SU-DHL-6 (cell line): Measurements from ENCODE around the gene CPLX1.

Experiments used
- H2AFZ ChIP-seq: fragments of 200-600 bp; sonication (generic); 2 replicates; pipeline ENCODE4 v1.6.1; 2014; ENCODE audit warnings: low read depth, mild to moderate bottlenecking, moderate library complexity, mixed read lengths, antibody characterized with exemption, low read length; ENCODE audit not compliant: severe bottlenecking
- H3F3A ChIP-seq: fragments of 200-600 bp; shearing (Covaris generic); 2 replicates; pipeline ENCODE4 v1.6.0; 2016; ENCODE audit warnings: antibody characterized with exemption, mild to moderate bottlenecking; ENCODE audit not compliant: insufficient read depth
- H3K27ac ChIP-seq: fragments of 200-600 bp; sonication (generic); 2 replicates; pipeline ENCODE4 v1.5.1; 2016; ENCODE audit warnings: low read depth, mild to moderate bottlenecking, low read length, moderate library complexity, mixed read lengths
- H3K27me3 ChIP-seq: fragments of 200-600 bp; sonication (generic), shearing (Covaris generic); 2 replicates; pipeline ENCODE4 v1.6.0; 2014; ENCODE audit warnings: mild to moderate bottlenecking, low read length
- H3K36me3 ChIP-seq: fragments of 200-600 bp; sonication (generic); 2 replicates; pipeline ENCODE4 v1.6.1; 2014; ENCODE audit warnings: mild to moderate bottlenecking, low read length, mixed read lengths
- H3K4me2 ChIP-seq: fragments of 300-600, 200-600 bp; shearing (Covaris generic), sonication (generic); 2 replicates; pipeline ENCODE4 v1.6.0; 2014; ENCODE audit warnings: low read length, low read depth, mild to moderate bottlenecking; ENCODE audit not compliant: poor library complexity, severe bottlenecking
- H3K4me3 ChIP-seq: fragments of 200-600 bp; sonication (generic); 2 replicates; pipeline ENCODE4 v1.5.1; 2014; ENCODE audit warnings: antibody characterized with exemption, low read length, mild to moderate bottlenecking, mixed read lengths; ENCODE audit not compliant: insufficient read depth, poor library complexity, severe bottlenecking
- H3K79me2 ChIP-seq: fragments of 200-600 bp; sonication (generic); 2 replicates; pipeline ENCODE4 v1.6.1; 2014; ENCODE audit warnings: mild to moderate bottlenecking, low read length, moderate library complexity; ENCODE audit not compliant: insufficient read depth
- H3K9ac ChIP-seq: fragments of 200-600 bp; sonication (generic); 2 replicates; pipeline ENCODE4 v1.7.0; 2014; ENCODE audit warnings: mild to moderate bottlenecking, low read length
- H3K9me2 ChIP-seq: fragments of 200-600 bp; sonication (generic); replicated peaks from 2 replicates; pipeline ENCODE4 v1.6.1; 2014; ENCODE audit warnings: low read length; ENCODE audit not compliant: insufficient read depth
- H3K9me3 ChIP-seq: fragments of 200-600 bp; sonication (generic); 2 replicates; pipeline ENCODE4 v1.6.1; 2014; ENCODE audit warnings: low read length, mixed read lengths; ENCODE audit not compliant: insufficient read depth
- H4K20me1 ChIP-seq: fragments of 200-600 bp; sonication (generic); 2 replicates; pipeline ENCODE4 v1.6.1; 2014; ENCODE audit warnings: low read depth, mild to moderate bottlenecking, antibody characterized with exemption, low read length, moderate library complexity, mixed read lengths
- CTCF ChIP-seq: fragments of 200-600 bp; sonication (generic); IDR thresholded peaks from one replicate; pipeline ENCODE4 v1.5.1; 2017; ENCODE audit warnings: antibody characterized with exemption, mild to moderate bottlenecking, low read length, moderate library complexity; ENCODE audit not compliant: insufficient read depth, poor library complexity, severe bottlenecking
- EZH2phosphoT487 ChIP-seq: fragments of 200-600 bp; sonication (generic), shearing (Covaris generic); conservative IDR thresholded peaks from 2 replicates; pipeline ENCODE4 v1.6.1; 2018; ENCODE audit warnings: mild to moderate bottlenecking, antibody characterized with exemption, low read length, moderate library complexity, mixed read lengths

Gene CPLX1

GRCh38 chr4:824461-825062 lies 1.4 kb downstream of the CPLX1 start:
- Histone ChIP-seq H3K36me3 (no peaks in the 10 kb centered on the region), H3K9ac (no peak overlapping the region), H3K4me3 (no peak overlapping the region), H2AFZ (no peak overlapping the region), H3K79me2 (no peaks in the 10 kb centered on the region), H3F3A (no peaks in the 10 kb centered on the region), H3K27ac (no peak overlapping the region), H4K20me1 (no peaks in the 10 kb centered on the region), H3K9me3 (no peaks in the 10 kb centered on the region), H3K9me2 (no peaks in the 10 kb centered on the region), H3K4me2 (no peak overlapping the region), H3K27me3 (no peaks in the 10 kb centered on the region)
- TF ChIP-seq CTCF, result no peak
- TF ChIP-seq EZH2phosphoT487, result no peak

GRCh38 chr4:823761-824460 lies 2.0 kb downstream of the CPLX1 start:
- H3K36me3 ChIP-seq, result no peaks in the 10 kb centered on the region
- H3F3A ChIP-seq, result no peaks in the 10 kb centered on the region
- H3K27me3 ChIP-seq, result no peaks in the 10 kb centered on the region
- H3K9ac ChIP-seq, result no peak overlapping the region
- H4K20me1 ChIP-seq, result no peaks in the 10 kb centered on the region
- H3K27ac ChIP-seq, result no peak overlapping the region
- no peak overlapping the region for H3K4me3 ChIP-seq
- no peak for TF ChIP-seq EZH2phosphoT487
- TF ChIP-seq CTCF, result no peak
- no peak overlapping the region for H2AFZ ChIP-seq
- no peaks in the 10 kb centered on the region for H3K79me2 ChIP-seq
- no peak overlapping the region for H3K4me2 ChIP-seq
- no peaks in the 10 kb centered on the region for H3K9me2 ChIP-seq
- no peaks in the 10 kb centered on the region for H3K9me3 ChIP-seq

DNA sequence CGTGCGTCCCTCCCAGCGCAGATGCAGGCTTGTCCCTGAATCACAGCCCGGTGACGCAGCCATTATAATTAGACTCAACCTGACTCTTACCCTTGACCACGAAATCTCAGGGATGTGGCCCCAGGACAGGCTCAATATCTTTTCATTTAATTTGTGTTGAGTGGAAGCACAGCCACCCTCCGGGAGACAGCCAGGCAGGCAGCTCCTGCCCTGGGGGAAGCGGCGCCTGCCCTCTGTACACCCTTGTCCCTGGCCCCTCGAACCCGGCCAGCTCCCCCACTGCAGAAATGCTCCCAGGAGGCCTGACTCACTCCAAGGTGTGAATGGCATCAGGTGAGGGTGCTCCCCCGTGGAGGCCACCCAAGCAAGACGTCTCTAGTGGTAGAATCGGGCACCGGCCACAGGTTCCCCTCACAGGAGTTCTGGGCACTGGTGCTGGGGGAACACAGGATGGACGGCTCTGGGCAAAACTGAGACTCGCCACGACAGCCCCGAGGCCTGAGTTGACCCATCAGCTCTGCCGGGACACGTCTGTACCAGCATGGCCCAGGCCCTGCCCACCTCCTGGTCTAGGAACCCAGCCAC lies 2.7 kb downstream of the CPLX1 start:
- Histone ChIP-seq H3K79me2 (no peaks in the 10 kb centered on the region), H4K20me1 (no peaks in the 10 kb centered on the region), H3K4me3 (no peak overlapping the region), H3K4me2 (no peak overlapping the region), H3K9ac (no peak overlapping the region), H3K9me3 (no peaks in the 10 kb centered on the region), H3K36me3 (no peaks in the 10 kb centered on the region), H3K27ac (no peak overlapping the region), H2AFZ (no peak overlapping the region), H3K9me2 (no peaks in the 10 kb centered on the region), H3K27me3 (no peaks in the 10 kb centered on the region), H3F3A (no peaks in the 10 kb centered on the region)
- no peak for TF ChIP-seq CTCF
- no peak for TF ChIP-seq EZH2phosphoT487
